GM12878 (cell line): ENCODE measurements around the gene ERVW-1. TPM values are rescaled to one million over a fixed set of nuclear protein-coding genes. Genes with fewer than 3 reads are reported as not detected.

Source experiments
- ATAC-seq: fragments of 200-7000 bp; cut with Tn5 transposase; 3 replicates; pipeline ENCODE4 v1.9.1; 2020; ENCODE audit warnings: mild to moderate bottlenecking, moderate library complexity
- BruUV-seq: library from RNA; stranded (reverse); fragments of 400-500 nt; replicated peaks from 2 replicates; lab custom pipeline; 2021; lab: Mats Ljungman, UMichigan
- CTCF ChIA-PET: fragments of 300-600 bp; sonication (Branson Sonifier 250); formaldehyde crosslinking; extraction: SDS; loops from one replicate; lab custom pipeline; 2021; ENCODE audit warnings: inconsistent platforms; lab: Yijun Ruan, JAX
- POLR2A ChIA-PET: fragments of 350-600 bp; formaldehyde crosslinking; extraction: SDS; loops from one replicate; lab custom pipeline; 2021; ENCODE audit warnings: inconsistent platforms; lab: Charles Lee
- RAD21 ChIA-PET: fragments of 300-600 bp; sonication (Branson Sonifier 250); formaldehyde crosslinking; loops from one replicate; lab custom pipeline; 2023; ENCODE audit warnings: antibody characterized with exemption; ENCODE audit not compliant: unreplicated experiment; lab: Charles Lee
- SMC1A ChIA-PET: fragments of 300-600 bp; sonication (Branson Sonifier 250); formaldehyde crosslinking; loops from one replicate; lab custom pipeline; 2023; ENCODE audit not compliant: unreplicated experiment, uncharacterized antibody; lab: Charles Lee
- DNase-seq: peaks from one replicate; pipeline ENCODE4 v3.0.0-alpha.2; 2011; ENCODE audit warnings: low read depth, low spot score
- FAIRE-seq: peaks from 3 replicates; lab custom pipeline; 2011; peaks lifted over from hg19 to GRCh38; lab: Jason Lieb, UNC
- H2AFZ ChIP-seq: 2 replicates; pipeline ENCODE4 v1.6.0; 2011; ENCODE audit warnings: low read depth, low read length, control low read depth; ENCODE audit not compliant: control insufficient read depth
- H3K27ac ChIP-seq: 2 replicates; pipeline ENCODE4 v1.5.1; 2011; ENCODE audit warnings: control low read depth; ENCODE audit not compliant: control insufficient read depth, insufficient read depth
- H3K27me3 ChIP-seq, 2 experiments: replicated peaks in 1 of 2; 2 replicates each; pipeline versions ENCODE4 v1.6.0 to v1.6.1; 2011; ENCODE audit warnings: low read length in 1 of 2; ENCODE audit not compliant: control insufficient read depth in 2 of 2, insufficient read depth in 2 of 2
- H3K36me3 ChIP-seq, 2 experiments: 2 replicates each; pipeline ENCODE4 v1.5.1; 2011; ENCODE audit warnings: low read length in 1 of 2; ENCODE audit not compliant: control insufficient read depth in 2 of 2, insufficient read depth in 2 of 2
- H3K4me1 ChIP-seq: 2 replicates; pipeline ENCODE4 v1.6.1; 2011; ENCODE audit warnings: mild to moderate bottlenecking, low read length, moderate library complexity, mixed read lengths; ENCODE audit not compliant: control insufficient read depth, insufficient read depth
- H3K4me2 ChIP-seq: 2 replicates; pipeline ENCODE4 v1.6.0; 2011; ENCODE audit warnings: control low read depth; ENCODE audit not compliant: control insufficient read depth, insufficient read depth
- H3K4me3 ChIP-seq: fragments of 200-600 bp; sonication (generic); 2 replicates; pipeline ENCODE4 v1.5.1; 2016
- H3K79me2 ChIP-seq: 2 replicates; pipeline ENCODE4 v1.6.0; 2011; ENCODE audit warnings: low read length; ENCODE audit not compliant: control insufficient read depth, insufficient read depth
- H3K9ac ChIP-seq: 2 replicates; pipeline ENCODE4 v1.8.0; 2011; ENCODE audit warnings: low read length, control low read depth, mixed read lengths; ENCODE audit not compliant: control insufficient read depth, insufficient read depth
- H3K9me3 ChIP-seq: replicated peaks from 3 replicates; pipeline ENCODE4 v1.5.1; 2011; ENCODE audit warnings: mild to moderate bottlenecking, low read length; ENCODE audit not compliant: control insufficient read depth, insufficient read depth
- H4K20me1 ChIP-seq: 2 replicates; pipeline ENCODE4 v1.6.0; 2011; ENCODE audit not compliant: control insufficient read depth, insufficient read depth
- ASH2L ChIP-seq: fragments of 300-600, 200-600 bp; sonication (generic); IDR thresholded peaks from 2 replicates; pipeline ENCODE4 v1.6.1; 2017; ENCODE audit warnings: low read depth, mild to moderate bottlenecking, borderline replicate concordance
- BMI1 ChIP-seq: fragments of 450-650 bp; IDR thresholded peaks from 2 replicates; pipeline ENCODE4 v1.6.1; 2016; ENCODE audit warnings: mild to moderate bottlenecking, moderate library complexity, borderline replicate concordance
- CHD4 ChIP-seq: fragments of 200-600 bp; sonication (generic); IDR thresholded peaks from 2 replicates; pipeline ENCODE4 v1.6.1; 2016; ENCODE audit warnings: mild to moderate bottlenecking
- HDGF ChIP-seq: fragments of 450-650 bp; IDR thresholded peaks from 2 replicates; pipeline ENCODE4 v1.6.1; 2016; ENCODE audit warnings: antibody characterized with exemption
- HSF1 ChIP-seq: fragments of 150-350 bp; IDR thresholded peaks from 2 replicates; pipeline ENCODE4 v1.6.1; 2014; ENCODE audit warnings: mild to moderate bottlenecking, low read depth, low read length
- MEF2B ChIP-seq: fragments of 450-650 bp; IDR thresholded peaks from 2 replicates; pipeline ENCODE4 v1.6.1; 2018; ENCODE audit warnings: mild to moderate bottlenecking, moderate library complexity; ENCODE audit not compliant: partially characterized antibody, poor library complexity, severe bottlenecking
- RAD21 ChIP-seq: IDR thresholded peaks from 2 replicates; pipeline ENCODE4 v1.6.1; 2011; ENCODE audit warnings: mild to moderate bottlenecking, low read depth, low read length, moderate library complexity; ENCODE audit not compliant: insufficient read depth
- SUZ12 ChIP-seq: fragments of 200-600 bp; sonication (generic); IDR thresholded peaks from one replicate; pipeline ENCODE4 v1.6.1; 2018; ENCODE audit warnings: antibody characterized with exemption, mild to moderate bottlenecking; ENCODE audit not compliant: unreplicated experiment
- TCF12 ChIP-seq: IDR thresholded peaks from 2 replicates; pipeline ENCODE4 v1.6.1; 2011; ENCODE audit warnings: low read depth, mild to moderate bottlenecking, low read length
- WRNIP1 ChIP-seq: IDR thresholded peaks from 2 replicates; pipeline ENCODE4 v1.6.1; 2011; ENCODE audit warnings: low read depth, low read length, improper control_type of control experiment, borderline replicate concordance
- ZBTB4 ChIP-seq: fragments of 450-650 bp; formaldehyde crosslinking; IDR thresholded peaks from 2 replicates; pipeline ENCODE4 v1.4.0; 2022; ENCODE audit warnings: mild to moderate bottlenecking, moderate library complexity
- ZNF274 ChIP-seq: IDR thresholded peaks from one replicate; pipeline ENCODE4 v1.8.0; 2011; ENCODE audit not compliant: insufficient read length, insufficient read depth
- WGBS: methylation state at CpG from one replicate; pipeline ENCODE4 v1.1.6; 2016; ENCODE audit warnings: low lambda C conversion rate; ENCODE audit not compliant: insufficient replicate concordance, insufficient coverage; ENCODE audit errors: missing lambda C conversion rate; 5-methylcytosine and 5-hydroxymethylcytosine counted together
- in situ Hi-C: fragments of 300-500 bp; cut with MboI; formaldehyde crosslinking; loops from 9 replicates; pipeline ENCODE4 v1.14.3; 2018; ENCODE audit warnings: mixed read lengths
- intact Hi-C: fragments of 100-400 bp; cut with micrococcal nuclease; formaldehyde crosslinking; loops from one replicate; pipeline ENCODE4 v1.14.2; 2022; ENCODE audit not compliant: unreplicated experiment
- polyA plus RNA-seq, 11 experiments: library from polyadenylated mRNA; depleted of rRNA in 4 of 11; unstranded in 6 of 11; stranded (reverse) in 5 of 11; fragments of >200 nt; fragmentation: Nextera tagmentation in 4 of 11; fragmentation: Illumina TruSeq in 1 of 11; extraction: Ambion mirVana in 4 of 11; extraction: Trizol in 1 of 11; gene quantifications; 1 replicate in 1 of 11; 2 replicates in 10 of 11; pipeline versions ENCODE4 v1.2.1 to v1.2.3, GENCODE V29; 2011 to 2016; ENCODE audit warnings: inconsistent platforms in 2 of 11, missing spikeins in 2 of 11, low read depth in 1 of 11
- total RNA-seq, 4 experiments: library from RNA; depleted of rRNA in 3 of 4; stranded (reverse); fragments of >200 nt in 3 of 4; fragmentation: Illumina TruSeq in 1 of 4; extraction: Trizol in 1 of 4; gene quantifications; 2 replicates each; pipeline versions ENCODE4 v1.2.1 to v1.2.3, GENCODE V29; 2013 to 2021
- TF ChIP-seq, protein P1 (sequence below): fragments of 450-650 bp; IDR thresholded peaks from 2 replicates; pipeline ENCODE4 v1.6.1; 2016; ENCODE audit warnings: mild to moderate bottlenecking, moderate library complexity, borderline replicate concordance

Gene ERVW-1
- total and polyA plus RNA-seq, 10 of the 15 experiments (the other 5 are each of a cell fraction or from before 2014, with no cell fraction given), result 0.05 TPM; not detected in 9

DNA sequence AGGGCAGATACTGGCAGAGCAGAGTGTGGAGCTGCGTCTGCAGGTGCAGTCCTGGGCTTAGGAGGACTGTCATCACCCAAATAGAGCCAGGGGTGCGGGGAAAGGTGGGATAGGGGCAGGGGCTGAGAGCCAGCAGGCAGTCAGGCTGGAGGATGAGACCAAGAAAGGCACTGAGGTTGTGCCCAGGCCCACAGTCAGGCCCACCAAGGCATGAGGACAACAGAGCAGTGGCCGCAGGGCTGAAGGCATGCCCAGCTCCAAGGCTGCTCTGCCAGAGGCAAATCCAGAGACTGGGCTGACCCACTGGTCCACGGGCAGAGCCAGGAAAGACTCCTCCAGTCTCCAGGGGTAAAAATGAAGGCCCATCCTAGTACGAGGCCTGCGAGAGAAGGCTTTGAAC lies 54.8 kb downstream of the ERVW-1 start:
- Histone ChIP-seq H3K9me3 (no peaks in the 10 kb centered on the region), H3K9ac (no peak overlapping the region), H3K27ac (no peak overlapping the region), H2AFZ (no peak overlapping the region), H3K4me2 (no peak overlapping the region), H4K20me1 (no peaks in the 10 kb centered on the region), H3K4me1 (peaks cover 5% of the 10 kb centered on the region; the same call in 1 of the 2 replicates), H3K4me3 (no peak overlapping the region), H3K79me2 (no peaks in the 10 kb centered on the region), H3K27me3 (no peaks in the 10 kb centered on the region), H3K36me3 (no peaks in the 10 kb centered on the region)
- no peak for FAIRE-seq
- CTCF ChIA-PET, result interaction anchor here (0.7 to 7.5 kb wide), 5 partner anchors 8 to 543 kb away, joined by 3 to 86 read pairs (median 3); partner anchors contain the start of genes ANKIB1, GATAD1 and KRIT1
- POLR2A ChIA-PET, result no interaction called here
- ATAC-seq, result no peak
- intact Hi-C loops, result no loop called here
- RAD21 ChIA-PET, result interaction anchor here (1.2 to 2.1 kb wide), 2 partner anchors 10 to 24 kb away, joined by 4 to 7 read pairs; partner anchors contain the start of gene GATAD1
- WGBS, result 59% methylated on average over 6 of the region's 6 CpGs
- SMC1A ChIA-PET, result no interaction called here
- no peak for DNase-seq
- no TSS peak for BruUV-seq
- in situ Hi-C loops, result loop anchor here (10.0 kb wide), 1 partner anchor 632 kb away; no protein-coding TSS in a partner anchor
- TF ChIP-seq SUZ12 (no peak), MEF2B (no peak), HSF1 (no peak), TCF12 (no peak), WRNIP1 (no peak), ASH2L (no peak), RAD21 (no peak), ZNF274 (no peak), HDGF (no peak), ZBTB4 (CRISPR knock-in tag) (no peak), CHD4 (no peak), BMI1 (no peak)
- TF ChIP-seq, protein P1, sequence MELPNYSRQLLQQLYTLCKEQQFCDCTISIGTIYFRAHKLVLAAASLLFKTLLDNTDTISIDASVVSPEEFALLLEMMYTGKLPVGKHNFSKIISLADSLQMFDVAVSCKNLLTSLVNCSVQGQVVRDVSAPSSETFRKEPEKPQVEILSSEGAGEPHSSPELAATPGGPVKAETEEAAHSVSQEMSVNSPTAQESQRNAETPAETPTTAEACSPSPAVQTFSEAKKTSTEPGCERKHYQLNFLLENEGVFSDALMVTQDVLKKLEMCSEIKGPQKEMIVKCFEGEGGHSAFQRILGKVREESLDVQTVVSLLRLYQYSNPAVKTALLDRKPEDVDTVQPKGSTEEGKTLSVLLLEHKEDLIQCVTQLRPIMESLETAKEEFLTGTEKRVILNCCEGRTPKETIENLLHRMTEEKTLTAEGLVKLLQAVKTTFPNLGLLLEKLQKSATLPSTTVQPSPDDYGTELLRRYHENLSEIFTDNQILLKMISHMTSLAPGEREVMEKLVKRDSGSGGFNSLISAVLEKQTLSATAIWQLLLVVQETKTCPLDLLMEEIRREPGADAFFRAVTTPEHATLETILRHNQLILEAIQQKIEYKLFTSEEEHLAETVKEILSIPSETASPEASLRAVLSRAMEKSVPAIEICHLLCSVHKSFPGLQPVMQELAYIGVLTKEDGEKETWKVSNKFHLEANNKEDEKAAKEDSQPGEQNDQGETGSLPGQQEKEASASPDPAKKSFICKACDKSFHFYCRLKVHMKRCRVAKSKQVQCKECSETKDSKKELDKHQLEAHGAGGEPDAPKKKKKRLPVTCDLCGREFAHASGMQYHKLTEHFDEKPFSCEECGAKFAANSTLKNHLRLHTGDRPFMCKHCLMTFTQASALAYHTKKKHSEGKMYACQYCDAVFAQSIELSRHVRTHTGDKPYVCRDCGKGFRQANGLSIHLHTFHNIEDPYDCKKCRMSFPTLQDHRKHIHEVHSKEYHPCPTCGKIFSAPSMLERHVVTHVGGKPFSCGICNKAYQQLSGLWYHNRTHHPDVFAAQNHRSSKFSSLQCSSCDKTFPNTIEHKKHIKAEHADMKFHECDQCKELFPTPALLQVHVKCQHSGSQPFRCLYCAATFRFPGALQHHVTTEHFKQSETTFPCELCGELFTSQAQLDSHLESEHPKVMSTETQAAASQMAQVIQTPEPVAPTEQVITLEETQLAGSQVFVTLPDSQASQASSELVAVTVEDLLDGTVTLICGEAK, result no peak
